Left lobe of liver (tissue), 2 donors: ENCODE data around the gene BOLL. TPM values are rescaled to one million over a fixed set of nuclear protein-coding genes. Genes with fewer than 3 reads are reported as not detected.
"Not testable (repeated sequence)": the region's sequence is repeated elsewhere in the genome, so short reads cannot be mapped to it uniquely, and the experiment has no call there.

Source experiments
- ATAC-seq: fragments of 200-7000 bp; cut with Tn5 transposase; one replicate; pipeline ENCODE4 v1.9.1; 2020; ENCODE audit warnings: mild to moderate bottlenecking, moderate library complexity
- DNase-seq: peaks from one replicate; pipeline ENCODE4 v3.0.0-alpha.2; 2020; ENCODE audit warnings: low spot score
- total RNA-seq: library from RNA; stranded (reverse); gene quantifications from one replicate; pipeline ENCODE4 v1.2.1, GENCODE V29; 2021
- donor health status: DM: no; HTN: no; CAD: no; lungs with moderate emphysema.
- donor health status: DM: no; HTN: yes; CAD: no.

The BOLL gene
- total RNA-seq, 1 donor from 2014 or later = not detected

GRCh38 chr2:197707316-197708213, 77.6 kb downstream of the BOLL start:
- ATAC-seq (peak; percentile 40), DNase-seq (no peak)

GRCh38 chr2:197706839-197707207, 78.3 kb downstream of the BOLL start:
- ATAC-seq (no peak), DNase-seq (no peak)

GRCh38 chr2:197705912-197706838, 78.9 kb downstream of the BOLL start:
- peak; percentile 1 for ATAC-seq
- DNase-seq = no peak

- peak; percentile 91 for ATAC-seq
- DNase-seq = peak; percentile 95
Measured at GRCh38 chr2:197705121-197705911, 79.8 kb downstream of the BOLL start, which contains the start of gene MARS2. TSS of gene MARS2 (plus strand) at chr2:197705369. CDS start at chr2:197705406, 37 bp downstream.

GRCh38 chr2:197704434-197705120, 80.5 kb downstream of the BOLL start:
- peak; percentile 57 for ATAC-seq
- no peak for DNase-seq

GRCh38 chr2:197700960-197701359, 84.2 kb downstream of the BOLL start:
- ATAC-seq (no peak), DNase-seq (no peak)

- not testable (repeated sequence) for ATAC-seq, DNase-seq
Measured at GRCh38 chr2:197699724-197700123, 85.4 kb downstream of the BOLL start.

GRCh38 chr2:197696571-197696970, 88.5 kb downstream of the BOLL start:
- ATAC-seq = not testable (repeated sequence)

GRCh38 chr2:197695971-197696370, 89.1 kb downstream of the BOLL start:
- DNase-seq, ATAC-seq: not testable (repeated sequence)

More at GRCh38 chr2:197696571-197696970, 88.5 kb downstream of the BOLL start:
- DNase-seq = not testable (repeated sequence)

GRCh38 chr2:197695206-197695605, 89.9 kb downstream of the BOLL start:
- DNase-seq, ATAC-seq: not testable (repeated sequence)

- DNase-seq (no peak), ATAC-seq (no peak)
Measured at GRCh38 chr2:197677483-197677882, 107.6 kb downstream of the BOLL start.

- DNase-seq (no peak), ATAC-seq (no peak)
Measured at GRCh38 chr2:197677056-197677455, 108.1 kb downstream of the BOLL start.

Other genes with a start within 250 kb of the BOLL start
- gene RFTN2, start 109.7 kb downstream of the BOLL start, total RNA-seq = 1.1 TPM
- gene MARS2, start 80.0 kb downstream of the BOLL start, total RNA-seq = 5.6 TPM
- gene PLCL1, start 19.3 kb upstream of the BOLL start, total RNA-seq = 0.23 TPM